Measurements from ENCODE around the gene ABCD1.

ABCD1 gene

GRCh38 chrX:153775293-153776119 lies 50.9 kb downstream of the ABCD1 start:
- DNase-seq, result no peak

GRCh38 chrX:153776120-153776599 lies 51.5 kb downstream of the ABCD1 start:
- no peak for DNase-seq

- DNase-seq, result no peak
These were observed 52.0 kb downstream of the ABCD1 start for GRCh38 chrX:153776611-153777045.

GRCh38 chrX:153777261-153778090 lies 52.8 kb downstream of the ABCD1 start:
- no peak for DNase-seq

GRCh38 chrX:153778181-153778580 lies 53.5 kb downstream of the ABCD1 start:
- no peak for DNase-seq

- DNase-seq, result no peak
These were observed 54.0 kb downstream of the ABCD1 start for GRCh38 chrX:153778684-153779101.

- no peak for DNase-seq
These were observed 55.4 kb downstream of the ABCD1 start for GRCh38 chrX:153779891-153780677.

- no peak for DNase-seq
These were observed 56.2 kb downstream of the ABCD1 start, which contains the start of gene SRPK3 for GRCh38 chrX:153780678-153781427. SRPK3 (plus strand) TSS chrX:153781041; CDS start chrX:153781087, 46 bp downstream.

GRCh38 chrX:153781428-153782047 lies 56.9 kb downstream of the ABCD1 start:
- DNase-seq, result no peak

- DNase-seq, result no peak
These were observed 57.7 kb downstream of the ABCD1 start for GRCh38 chrX:153782313-153782712.

GRCh38 chrX:153782871-153783270 lies 58.2 kb downstream of the ABCD1 start:
- DNase-seq, result no peak

GRCh38 chrX:153783378-153784013 lies 58.8 kb downstream of the ABCD1 start:
- no peak for DNase-seq

GRCh38 chrX:153784325-153784967 lies 59.8 kb downstream of the ABCD1 start:
- no peak for DNase-seq

- no peak for DNase-seq
These were observed 62.0 kb downstream of the ABCD1 start for GRCh38 chrX:153786669-153787068.

- DNase-seq, result no peak
These were observed 65.0 kb downstream of the ABCD1 start for GRCh38 chrX:153789654-153790053.

GRCh38 chrX:153791104-153791852 lies 66.6 kb downstream of the ABCD1 start:
- no peak for DNase-seq

- no peak for DNase-seq
These were observed 67.7 kb downstream of the ABCD1 start for GRCh38 chrX:153792368-153792767.

GRCh38 chrX:153793291-153793690 lies 68.6 kb downstream of the ABCD1 start:
- no peak for DNase-seq
